ENCODE results near the gene DAPK2.

- TF ChIP-seq EZH2phosphoT487 (IDR thresholded peaks at IDR 0.05; ENCODE audit: insufficient read depth, low read depth) (no peak), EZH2 (IDR thresholded peaks at IDR 0.05; ENCODE audit: insufficient read depth, poor library complexity, severe bottlenecking) (no peak)
Measured at GRCh38 chr15:64011736-64012135, 34.5 kb downstream of the DAPK2 start.

Measured in GM23248 (cell line).